ENCODE data around the gene FUBP3. TPM values are rescaled to one million over a fixed set of nuclear protein-coding genes. Genes with fewer than 3 reads are reported as not detected.

Gene FUBP3
- total RNA-seq, 1 experiment from 2014 or later, result 73.7 TPM

DNA sequence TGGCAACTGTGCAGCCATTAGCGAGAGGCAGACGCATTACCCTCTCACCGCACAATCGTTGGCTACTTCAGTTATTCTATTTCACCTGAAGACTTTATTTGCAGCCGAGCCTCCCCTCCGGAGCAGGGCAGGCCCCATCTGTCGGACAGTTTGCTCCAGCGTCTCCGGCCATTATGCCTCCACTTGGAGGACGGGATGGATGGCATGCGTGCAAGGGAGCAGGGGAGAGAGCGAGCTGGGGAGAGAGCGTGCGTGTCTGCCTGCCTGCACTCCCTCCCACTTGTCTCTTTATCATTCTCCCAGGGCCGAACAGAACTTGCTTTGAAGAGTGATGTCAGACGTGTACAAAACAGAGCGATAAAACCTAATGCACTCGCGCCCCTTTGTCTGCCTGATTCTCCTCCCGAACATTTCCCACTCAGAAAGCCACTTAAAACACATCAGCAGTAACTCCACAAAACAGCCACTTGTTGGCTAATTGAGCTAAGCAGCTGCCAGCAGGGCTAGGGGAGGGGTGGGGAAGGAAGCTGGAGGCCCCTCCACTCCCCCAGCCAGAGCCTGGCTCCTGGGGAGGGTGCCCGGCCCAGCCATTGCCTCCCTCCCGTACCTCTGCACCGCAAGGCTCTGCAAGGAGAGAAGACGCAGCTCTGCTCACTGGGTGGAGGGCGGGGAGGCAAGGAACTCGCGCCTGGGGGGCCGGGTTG is 43.4 kb upstream of the FUBP3 start:
- H2AFZ ChIP-seq (ENCODE audit: low read depth, low read length, poor library complexity, severe bottlenecking), result no peak overlapping the region
- H3K9me2 ChIP-seq (ENCODE audit: insufficient read depth), result no peaks in the 10 kb centered on the region
- H3K4me2 ChIP-seq (ENCODE audit: low read length), result no peak overlapping the region
- peaks cover 6 to 18% of the 10 kb centered on the region in 2 experiments for H3K4me1 ChIP-seq (ENCODE audit: control insufficient read depth in 1 of 2, insufficient read depth in 2 of 2, low read length in 2 of 2)
- TF ChIP-seq, protein P1, sequence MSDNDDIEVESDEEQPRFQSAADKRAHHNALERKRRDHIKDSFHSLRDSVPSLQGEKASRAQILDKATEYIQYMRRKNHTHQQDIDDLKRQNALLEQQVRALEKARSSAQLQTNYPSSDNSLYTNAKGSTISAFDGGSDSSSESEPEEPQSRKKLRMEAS (IDR thresholded peaks at IDR 0.05), result no peak
- TF ChIP-seq ZNF274 (IDR thresholded peaks at IDR 0.05; ENCODE audit: low read depth, low read length) (no peak), ZFX (IDR thresholded peaks at IDR 0.05) (no peak), JUND (IDR thresholded peaks at IDR 0.05) (no peak), EZH2phosphoT487 (IDR thresholded peaks at IDR 0.05; ENCODE audit: borderline replicate concordance) (no peak), CBX3 (IDR thresholded peaks at IDR 0.05; ENCODE audit: low read depth) (no peak), EGR1 (IDR thresholded peaks at IDR 0.05; ENCODE audit: low read depth) (no peak)
- TF ChIP-seq, protein P2, sequence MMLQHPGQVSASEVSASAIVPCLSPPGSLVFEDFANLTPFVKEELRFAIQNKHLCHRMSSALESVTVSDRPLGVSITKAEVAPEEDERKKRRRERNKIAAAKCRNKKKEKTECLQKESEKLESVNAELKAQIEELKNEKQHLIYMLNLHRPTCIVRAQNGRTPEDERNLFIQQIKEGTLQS (IDR thresholded peaks at IDR 0.05), result no peak
- H3K4me3 ChIP-seq (replicated peaks in 1 of 2; ENCODE audit: low read depth in 1 of 2, low read length in 2 of 2), result no peak overlapping the region
- no peaks in the 10 kb centered on the region for H4K20me1 ChIP-seq (ENCODE audit: insufficient read depth)
- H3K27ac ChIP-seq (ENCODE audit: low read depth, low read length), result no peak overlapping the region
- ChIA-PET RAD21 (ENCODE audit: low non-redundant PET in 1 of 2, low total read pairs in 2 of 2, uncharacterized antibody in 2 of 2, unreplicated experiment in 2 of 2) (no interaction called here), POLR2A (no interaction called here), CTCF (no interaction called here)
- BruUV-seq (replicated peaks), result no TSS peak
- ATAC-seq (no peak), DNase-seq (ENCODE audit: low read depth, low spot score) (no peak)
- no peaks in the 10 kb centered on the region for H3K36me3 ChIP-seq (ENCODE audit: control insufficient read depth in 1 of 2, insufficient read depth in 2 of 2, low read length in 2 of 2)
- intact Hi-C loops (cut with micrococcal nuclease), result no loop called here
- H3K9ac ChIP-seq (ENCODE audit: low read length), result no peak overlapping the region
- H3K27me3 ChIP-seq (ENCODE audit: insufficient read depth, low read length), result peaks cover 2% of the 10 kb centered on the region; the same call in 1 of the 2 replicates
- no peaks in the 10 kb centered on the region for H3K9me3 ChIP-seq (ENCODE audit: control insufficient read depth in 1 of 2, insufficient read depth in 1 of 2, low read depth in 1 of 2, low read length in 2 of 2)
- H3K79me2 ChIP-seq (ENCODE audit: insufficient read depth, low read length), result no peaks in the 10 kb centered on the region

DNA sequence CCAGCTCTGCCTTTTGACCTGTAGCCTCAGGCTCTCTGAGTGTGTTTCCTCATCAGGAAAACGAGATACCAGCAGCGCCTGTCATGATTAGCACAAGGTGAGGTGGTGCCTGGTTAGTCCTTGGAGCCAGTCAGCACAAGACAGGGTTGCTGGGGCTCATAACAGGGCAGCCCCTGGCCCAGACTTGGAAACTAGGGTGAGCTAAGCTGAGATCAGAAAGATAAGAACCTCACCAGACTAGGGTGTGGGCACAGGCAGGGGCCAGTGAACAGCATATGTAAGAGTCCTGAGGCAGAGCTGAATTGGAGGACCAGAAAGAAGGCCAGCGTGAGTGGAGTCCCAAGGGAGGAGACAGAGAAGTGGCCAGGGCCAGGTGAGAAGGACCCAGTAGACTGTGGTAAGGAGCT is 42.7 kb upstream of the FUBP3 start:
- DNase-seq (ENCODE audit: low read depth, low spot score) (no peak), ATAC-seq (no peak)
- Histone ChIP-seq H3K79me2 (ENCODE audit: insufficient read depth, low read length) (no peaks in the 10 kb centered on the region), H4K20me1 (ENCODE audit: insufficient read depth) (no peaks in the 10 kb centered on the region), H3K4me3 (replicated peaks in 1 of 2; ENCODE audit: low read depth in 1 of 2, low read length in 2 of 2) (no peak overlapping the region), H3K4me2 (ENCODE audit: low read length) (no peak overlapping the region), H3K9ac (ENCODE audit: low read length) (no peak overlapping the region), H3K4me1 (ENCODE audit: control insufficient read depth in 1 of 2, insufficient read depth in 2 of 2, low read length in 2 of 2) (peaks cover 5 to 21% of the 10 kb centered on the region in 2 experiments), H3K27me3 (ENCODE audit: insufficient read depth, low read length) (peaks cover 2% of the 10 kb centered on the region; the same call in 1 of the 2 replicates), H3K9me3 (ENCODE audit: control insufficient read depth in 1 of 2, insufficient read depth in 1 of 2, low read depth in 1 of 2, low read length in 2 of 2) (no peaks in the 10 kb centered on the region), H3K27ac (ENCODE audit: low read depth, low read length) (no peak overlapping the region), H3K36me3 (ENCODE audit: control insufficient read depth in 1 of 2, insufficient read depth in 2 of 2, low read length in 2 of 2) (no peaks in the 10 kb centered on the region), H3K9me2 (ENCODE audit: insufficient read depth) (no peaks in the 10 kb centered on the region), H2AFZ (ENCODE audit: low read depth, low read length, poor library complexity, severe bottlenecking) (no peak overlapping the region)
- intact Hi-C loops (cut with micrococcal nuclease), result no loop called here
- TF ChIP-seq, protein P1 (IDR thresholded peaks at IDR 0.05), result no peak
- no peak for TF ChIP-seq SP1 (IDR thresholded peaks at IDR 0.05; ENCODE audit: low read depth)
- TF ChIP-seq JUND (IDR thresholded peaks at IDR 0.05), result no peak
- no peak for TF ChIP-seq FOSL1 (IDR thresholded peaks at IDR 0.05; ENCODE audit: low read depth)
- TF ChIP-seq ELF1 (IDR thresholded peaks at IDR 0.05; ENCODE audit: borderline replicate concordance, low read depth), result no peak
- ChIA-PET RAD21 (ENCODE audit: low non-redundant PET in 1 of 2, low total read pairs in 2 of 2, uncharacterized antibody in 2 of 2, unreplicated experiment in 2 of 2) (no interaction called here), POLR2A (no interaction called here), CTCF (no interaction called here)
- BruUV-seq (replicated peaks), result no TSS peak

Data from HCT116 (cell line).